Endodermal cell (in vitro differentiated cells): ENCODE results near the gene NDUFS1. TPM values are rescaled to one million over a fixed set of nuclear protein-coding genes. Genes with fewer than 3 reads are reported as not detected.

Experiments used
- DNase-seq: peaks from one replicate; pipeline ENCODE4 v3.0.0-alpha.2; 2017
- H3K27ac ChIP-seq: 2 replicates; pipeline ENCODE4 v1.5.1; 2013; ENCODE audit warnings: mild to moderate bottlenecking, low read depth, low read length, moderate library complexity
- H3K27me3 ChIP-seq: 2 replicates; pipeline ENCODE4 v1.6.1; 2013; ENCODE audit warnings: mild to moderate bottlenecking, low read length, moderate library complexity; ENCODE audit not compliant: insufficient read depth, control insufficient read depth, poor library complexity, severe bottlenecking
- H3K36me3 ChIP-seq: 2 replicates; pipeline ENCODE4 v1.7.0; 2013; ENCODE audit warnings: mild to moderate bottlenecking, low read length, moderate library complexity; ENCODE audit not compliant: control insufficient read depth, insufficient read depth
- H3K4me1 ChIP-seq: one replicate; pipeline ENCODE4 v1.7.0; 2013; ENCODE audit warnings: low read length; ENCODE audit not compliant: control insufficient read depth, insufficient read depth
- H3K4me3 ChIP-seq: 2 replicates; pipeline ENCODE4 v1.5.1; 2013; ENCODE audit warnings: mild to moderate bottlenecking, low read length, moderate library complexity
- H3K9ac ChIP-seq: 2 replicates; pipeline ENCODE4 v1.6.1; 2013; ENCODE audit warnings: mild to moderate bottlenecking, low read length, moderate library complexity; ENCODE audit not compliant: poor library complexity, severe bottlenecking; ENCODE audit errors: extremely low read depth
- H3K9me3 ChIP-seq: 2 replicates; pipeline ENCODE4 v1.6.1; 2013; ENCODE audit warnings: mild to moderate bottlenecking, low read length, moderate library complexity; ENCODE audit not compliant: control insufficient read depth
- H3K27ac Mint-ChIP-seq: 2 replicates; pipeline ENCODE4 v1.8.0; 2020; ENCODE audit warnings: mixed read lengths
- H3K27me3 Mint-ChIP-seq: 2 replicates; pipeline ENCODE4 v1.8.0; 2021; ENCODE audit warnings: mild to moderate bottlenecking, mixed read lengths; ENCODE audit not compliant: insufficient read depth
- H3K36me3 Mint-ChIP-seq: 2 replicates; pipeline ENCODE4 v1.8.0; 2020; ENCODE audit warnings: low read depth, mixed read lengths
- H3K4me1 Mint-ChIP-seq: 2 replicates; pipeline ENCODE4 v1.8.0; 2020; ENCODE audit warnings: mixed read lengths
- H3K4me3 Mint-ChIP-seq: 2 replicates; pipeline ENCODE4 v1.8.0; 2020; ENCODE audit warnings: mild to moderate bottlenecking, moderate library complexity, mixed read lengths
- H3K9me3 Mint-ChIP-seq: 2 replicates; pipeline ENCODE4 v1.8.0; 2020; ENCODE audit warnings: mild to moderate bottlenecking, mixed read lengths
- CTCF ChIP-seq: fragments of 200-600 bp; sonication (generic); conservative IDR thresholded peaks from 2 replicates; pipeline ENCODE4 v1.5.0; 2021; ENCODE audit warnings: antibody characterized with exemption, mild to moderate bottlenecking
- WGBS, 2 experiments: methylation state at CpG; one replicate each; pipeline versions ENCODE4 v1.1.5 to v1.1.7; 2013; ENCODE audit warnings: missing lambda C conversion rate in 2 of 2, mixed read lengths in 1 of 2; ENCODE audit not compliant: insufficient coverage in 1 of 2, insufficient read length in 1 of 2; 5-methylcytosine and 5-hydroxymethylcytosine counted together
- total RNA-seq, 2 donors: library from RNA; stranded (reverse); fragmentation: NEBNext Ultra II Directional in 1 of 2; extraction: Animal tissue kit (Norgen Biotek cat#: 25700) in 1 of 2; gene quantifications; 2 replicates in 1 of 2; 3 replicates in 1 of 2; pipeline ENCODE4 v1.2.1, GENCODE V29; 2021

NDUFS1 gene
- total RNA-seq, 2 donors from 2014 or later: 88.3 to 91.5 TPM

GRCh38 chr2:206095536-206096332 lies 63.5 kb downstream of the NDUFS1 start:
- Mint-ChIP-seq H3K27ac (no peak overlapping the region), H3K4me1 (peaks cover 14% of the 10 kb centered on the region), H3K9me3 (no peaks in the 10 kb centered on the region), H3K36me3 (peaks cover 1% of the 10 kb centered on the region), H3K27me3 (no peaks in the 10 kb centered on the region), H3K4me3 (no peak overlapping the region)
- 97 to 100% methylated on average over 2 to 3 of the region's 3 CpGs for WGBS, 2 experiments
- Histone ChIP-seq H3K4me1 (peaks cover 9% of the 10 kb centered on the region), H3K9me3 (no peaks in the 10 kb centered on the region), H3K9ac (no peak overlapping the region), H3K4me3 (no peak overlapping the region), H3K36me3 (peaks cover 2% of the 10 kb centered on the region), H3K27me3 (no peaks in the 10 kb centered on the region), H3K27ac (no peak overlapping the region)
- DNase-seq: no peak
- TF ChIP-seq CTCF: no peak

- Mint-ChIP-seq H3K9me3 (peaks cover 8% of the 10 kb centered on the region), H3K4me3 (no peak overlapping the region), H3K36me3 (peaks cover 17% of the 10 kb centered on the region), H3K27me3 (no peaks in the 10 kb centered on the region), H3K4me1 (peaks cover 16% of the 10 kb centered on the region), H3K27ac (no peak overlapping the region)
- H3K9ac ChIP-seq: no peak overlapping the region
- TF ChIP-seq CTCF: no peak
- H3K36me3 ChIP-seq: peaks cover 19% of the 10 kb centered on the region
- H3K27me3 ChIP-seq: no peaks in the 10 kb centered on the region
- 88 to 92% methylated on average over 1 to 2 of the region's 2 CpGs for WGBS, 2 experiments
- H3K4me3 ChIP-seq: no peak overlapping the region
- peaks cover 9% of the 10 kb centered on the region for H3K4me1 ChIP-seq
- H3K27ac ChIP-seq: no peak overlapping the region
- H3K9me3 ChIP-seq: peaks cover 9% of the 10 kb centered on the region
- DNase-seq: no peak
Measured at GRCh38 chr2:206092297-206092696, 66.9 kb downstream of the NDUFS1 start.

- H3K36me3 Mint-ChIP-seq: peaks cover 22% of the 10 kb centered on the region
Measured at GRCh38 chr2:206088248-206088647, 71.0 kb downstream of the NDUFS1 start.

More at GRCh38 chr2:206088248-206088647, 71.0 kb downstream of the NDUFS1 start:
- no peaks in the 10 kb centered on the region for H3K27me3 ChIP-seq
- no peak overlapping the region for H3K27ac Mint-ChIP-seq
- H3K4me3 ChIP-seq: peak overlapping the region; percentile 96
- H3K36me3 ChIP-seq: peaks cover 19% of the 10 kb centered on the region
- H3K4me1 Mint-ChIP-seq: peaks cover 10% of the 10 kb centered on the region
- no peak overlapping the region for H3K9ac ChIP-seq
- H3K27me3 Mint-ChIP-seq: no peaks in the 10 kb centered on the region
- H3K4me1 ChIP-seq: no peaks in the 10 kb centered on the region
- peak overlapping the region; percentile 95 for H3K4me3 Mint-ChIP-seq
- H3K27ac ChIP-seq: no peak overlapping the region
- peaks cover 9% of the 10 kb centered on the region for H3K9me3 ChIP-seq
- H3K9me3 Mint-ChIP-seq: peaks cover 9% of the 10 kb centered on the region
- no peak for TF ChIP-seq CTCF
- no peak for DNase-seq
